NCI-H524 treated with DMSO at 0.1 percent for 48 hours (cell line): ENCODE data around the gene HSDL1.
A peak's percentile ranks its signal among the peaks of the same experiment; 100 is the strongest.

Source experiments
- DNase-seq: peaks from one replicate; lab custom pipeline; 2025; lab: John Stamatoyannopoulos, UW

HSDL1 gene

DNA sequence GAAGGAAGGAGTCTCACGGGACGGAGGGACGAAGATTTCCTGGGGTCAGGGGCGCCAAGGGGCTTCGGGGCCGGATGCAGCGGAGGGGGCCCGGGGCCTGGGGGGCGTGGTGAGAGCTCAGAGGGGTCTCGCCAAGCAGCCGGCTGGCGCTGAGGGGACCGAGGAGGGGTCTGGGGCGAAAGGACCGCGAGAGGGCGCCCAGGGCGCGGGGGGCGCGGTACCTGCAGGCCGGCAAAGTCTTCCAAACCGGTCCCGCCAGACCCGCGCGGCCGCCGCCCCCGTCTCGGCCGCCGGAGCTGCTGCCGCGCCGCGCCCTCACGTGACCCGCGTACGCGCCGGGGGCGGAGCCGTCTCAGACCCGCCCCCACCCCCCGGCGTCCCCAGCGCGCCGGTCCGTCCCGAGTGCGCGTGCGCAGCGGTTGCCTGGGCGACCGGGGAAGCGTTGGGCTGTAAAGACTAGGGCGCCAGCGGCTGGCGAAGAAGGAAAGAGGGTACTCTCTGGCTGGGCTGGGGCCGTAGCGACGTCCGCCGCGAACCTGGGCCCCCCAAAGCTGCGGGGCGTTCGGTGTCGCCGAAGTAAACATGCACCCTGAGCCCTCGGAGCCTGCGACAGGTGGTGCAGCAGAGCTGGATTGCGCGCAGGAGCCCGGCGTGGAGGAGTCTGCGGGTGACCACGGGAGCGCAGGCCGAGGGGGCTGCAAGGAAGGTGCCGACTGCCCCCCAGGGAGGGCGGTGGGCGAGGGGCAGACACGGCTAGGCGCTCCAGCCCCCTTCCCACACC is at the start of gene HSDL1, which contains the start of gene DNAAF1:
Gene HSDL1 (minus strand): TSS at position 319 of the 781 bp plus-strand sequence. CDS start 13,856 bp downstream, outside the sequence.
Gene DNAAF1 (plus strand): TSS at position 450 of the 781 bp plus-strand sequence. CDS start 133 bp downstream, at position 583.
- peak; percentile 25 for DNase-seq

DNA sequence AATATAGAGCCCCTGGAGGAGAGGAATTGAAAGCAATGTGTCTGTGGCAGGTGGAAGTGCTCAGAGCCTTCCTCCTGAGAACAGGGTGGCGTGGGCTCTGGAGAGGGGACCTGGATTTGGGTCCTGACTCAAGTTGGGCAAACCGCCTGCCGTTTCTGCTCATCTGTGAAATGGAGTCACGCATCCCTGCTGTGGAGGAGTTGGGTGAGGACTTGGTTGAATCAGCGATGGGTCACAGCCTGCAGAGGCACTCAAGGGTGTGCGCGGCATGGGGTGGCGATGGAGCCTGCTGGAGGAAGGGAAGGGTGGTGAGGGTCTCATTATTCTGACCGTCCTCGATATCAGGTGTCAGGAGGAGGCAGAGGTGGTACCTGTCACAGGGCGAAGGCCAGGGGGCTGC is 49.0 kb upstream of the HSDL1 start:
- no peak for DNase-seq

DNA sequence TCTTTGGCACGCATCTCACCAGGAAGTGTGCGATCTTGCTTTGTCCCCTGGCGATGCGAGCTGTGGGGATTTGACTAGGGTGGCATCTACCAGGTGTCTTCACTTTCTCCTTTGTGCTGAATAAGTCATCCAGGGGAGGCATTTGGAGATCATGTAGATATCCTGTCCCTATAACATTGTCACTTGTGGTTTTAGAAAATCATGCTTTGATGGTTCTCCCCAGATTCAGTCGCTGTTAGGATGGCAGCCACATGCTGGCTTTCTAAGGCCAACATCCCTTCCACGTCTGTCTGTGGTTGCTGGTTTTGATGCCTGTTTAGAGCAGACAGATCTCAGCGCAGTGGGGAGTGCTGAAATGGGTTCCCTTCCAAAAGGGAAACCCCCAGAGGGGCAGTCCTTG is 48.5 kb upstream of the HSDL1 start:
- DNase-seq, result no peak

DNA sequence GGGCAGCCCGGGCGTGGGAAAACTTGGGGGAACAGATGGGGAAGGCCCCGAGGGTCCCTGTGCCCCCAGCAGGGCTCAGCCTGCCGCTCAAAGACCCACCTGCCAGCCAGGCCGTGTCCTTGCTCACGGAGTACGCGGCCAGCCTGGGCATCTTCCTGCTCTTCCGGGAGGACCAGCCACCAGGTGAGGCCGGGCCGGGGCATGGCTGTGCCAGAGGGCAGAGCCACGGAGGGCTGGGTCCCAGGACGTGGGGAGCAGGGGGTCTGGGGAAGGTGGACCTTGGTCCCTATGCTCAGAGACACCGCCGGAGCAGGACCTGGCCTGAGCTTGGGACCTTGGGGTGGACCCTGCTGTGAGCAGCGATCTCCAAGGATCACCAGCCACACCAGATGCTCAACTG is 46.5 kb upstream of the HSDL1 start:
- no peak for DNase-seq

GRCh38 chr16:84190731-84191388 is 45.9 kb upstream of the HSDL1 start, which contains the start of gene ADAD2:
Gene ADAD2, plus strand, starts transcription at chr16:84191157. Its CDS starts 74 bp downstream, at chr16:84191231.
- no peak for DNase-seq

GRCh38 chr16:84186685-84187437 is 41.9 kb upstream of the HSDL1 start, which contains the start of gene TAF1C:
Gene TAF1C, minus strand, starts transcription at chr16:84187057. Its CDS starts 2,069 bp downstream, at chr16:84184988.
- peak; percentile 54 for DNase-seq

DNA sequence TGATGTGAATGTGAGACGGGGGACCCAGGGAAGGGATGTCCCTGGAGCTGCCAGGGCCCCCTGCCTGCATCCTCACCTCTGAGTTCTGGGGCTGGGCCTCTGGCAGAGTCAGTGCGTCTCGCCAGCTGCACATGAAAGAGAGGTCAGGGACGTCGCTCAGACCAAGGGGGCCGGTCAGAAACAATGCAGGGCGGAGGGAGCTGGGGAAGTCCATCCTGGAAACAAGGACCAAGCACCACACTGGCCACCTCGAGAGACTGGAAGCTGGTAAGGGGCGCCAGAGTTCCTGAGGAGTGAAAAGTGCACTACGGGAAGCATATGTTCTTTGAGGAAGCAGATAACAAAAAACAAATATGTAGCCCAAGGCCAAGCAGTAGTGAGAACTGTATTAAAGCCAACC is 39.8 kb upstream of the HSDL1 start:
- DNase-seq, result no peak

GRCh38 chr16:84183911-84184591 is 39.1 kb upstream of the HSDL1 start:
- no peak for DNase-seq

GRCh38 chr16:84183572-84183875 is 38.5 kb upstream of the HSDL1 start:
- no peak for DNase-seq

- no peak for DNase-seq
Observed at GRCh38 chr16:84182680-84183571, 37.9 kb upstream of the HSDL1 start.

GRCh38 chr16:84182104-84182503 is 37.1 kb upstream of the HSDL1 start:
- DNase-seq, result no peak

DNA sequence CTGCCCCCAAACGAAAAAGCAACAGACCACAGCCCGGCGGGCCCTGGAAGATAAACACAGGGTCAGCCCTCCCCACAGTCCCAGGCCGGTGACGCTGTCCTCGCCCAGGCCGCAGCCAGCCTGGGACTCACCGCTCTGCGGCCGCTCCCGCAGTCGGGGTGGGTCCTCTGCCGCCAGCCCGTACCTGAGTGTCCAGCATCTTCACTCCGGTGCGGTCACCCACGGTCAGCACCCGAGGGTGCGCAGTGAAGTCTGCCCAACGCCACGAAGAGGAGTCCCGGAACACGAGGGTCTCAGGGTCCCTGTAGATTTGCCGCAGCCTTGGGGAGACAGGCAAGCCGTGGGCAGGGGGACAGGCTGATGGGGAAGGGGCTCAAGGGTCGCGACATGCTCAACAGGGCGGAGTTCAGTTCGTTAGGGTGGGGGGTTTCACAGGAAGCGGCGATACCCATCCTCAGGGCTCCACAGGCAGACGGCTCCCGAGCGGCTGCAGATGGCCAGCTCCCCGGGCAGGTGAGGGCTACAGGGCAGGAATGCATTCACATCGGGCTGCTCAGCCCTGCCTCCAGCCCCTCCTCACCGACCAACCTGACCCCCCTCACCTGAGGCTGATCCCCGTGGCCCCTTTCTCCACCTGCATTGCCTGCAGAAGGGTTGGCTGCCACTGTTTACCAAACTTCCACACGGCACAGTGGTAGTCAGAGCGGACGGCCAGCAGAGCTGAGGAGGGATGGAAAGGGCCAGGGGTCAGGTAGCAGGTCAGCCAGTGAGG is 36.4 kb upstream of the HSDL1 start:
- DNase-seq, result no peak

DNA sequence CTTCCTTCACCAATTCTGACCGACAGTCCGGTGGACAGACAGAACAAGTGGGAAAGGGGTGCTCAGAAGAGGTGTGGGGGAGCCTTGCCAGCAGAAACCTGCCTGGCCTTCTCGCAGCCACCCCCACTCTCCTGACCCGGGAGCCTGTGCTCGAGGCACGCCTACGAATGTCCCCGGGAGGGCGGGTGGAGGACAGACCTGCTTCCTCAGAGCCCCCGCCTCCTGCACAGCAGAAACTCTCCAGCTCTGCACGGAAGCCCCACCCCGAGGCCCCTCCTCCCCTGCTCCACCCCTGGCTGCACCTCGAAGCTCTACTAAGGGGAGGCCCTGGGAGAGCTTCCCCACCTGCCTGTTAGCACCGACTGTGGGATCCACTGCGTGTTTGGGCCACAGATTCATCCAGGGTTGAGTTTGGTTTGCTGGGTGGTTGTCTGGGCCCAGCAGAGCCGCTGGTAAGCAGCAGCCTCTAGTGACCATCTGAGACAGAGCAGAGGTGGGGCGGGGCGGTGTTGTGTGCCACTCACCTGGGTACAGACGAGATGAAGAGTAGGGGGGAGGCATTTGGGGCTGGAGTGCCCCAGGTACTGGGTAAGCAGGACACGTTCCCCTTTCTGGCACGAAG is 35.7 kb upstream of the HSDL1 start:
- no peak for DNase-seq

DNA sequence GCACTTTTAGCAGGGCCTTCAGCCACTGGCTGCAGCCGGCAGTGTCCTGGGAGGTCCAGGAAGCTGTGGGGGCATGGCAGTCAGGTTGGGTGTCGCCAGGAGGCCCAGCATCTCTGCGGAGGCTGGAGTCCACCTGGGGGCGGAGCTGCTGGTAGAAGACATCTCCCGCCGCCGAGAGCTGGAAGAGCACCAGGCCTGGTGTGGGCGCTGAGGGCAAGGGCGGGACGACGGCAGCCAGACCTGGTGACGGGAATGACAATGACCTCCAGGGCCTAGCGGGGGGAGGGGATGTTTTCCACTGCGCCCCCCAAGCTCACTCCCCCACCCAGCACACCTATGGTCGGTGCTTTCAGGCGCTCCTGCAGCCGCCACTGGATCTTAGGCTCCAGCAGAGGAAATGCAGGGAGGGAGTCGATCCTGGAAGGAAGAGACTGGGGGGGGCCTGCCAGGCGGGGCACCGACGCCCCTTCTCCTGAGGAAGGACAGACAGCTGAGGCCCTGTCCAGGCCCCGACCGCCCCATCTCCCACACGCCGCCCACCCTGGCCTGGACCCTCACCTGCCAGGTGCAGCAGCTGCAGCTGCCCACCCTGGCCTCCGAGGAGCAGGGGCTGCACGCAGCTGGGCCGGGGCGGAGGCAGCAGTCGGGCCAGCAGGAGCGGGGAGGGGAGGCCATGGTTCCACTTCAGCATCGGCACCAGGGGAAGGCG is 34.8 kb upstream of the HSDL1 start:
- no peak for DNase-seq

- DNase-seq, result no peak
Observed at GRCh38 chr16:84178892-84179611, 34.1 kb upstream of the HSDL1 start.

DNA sequence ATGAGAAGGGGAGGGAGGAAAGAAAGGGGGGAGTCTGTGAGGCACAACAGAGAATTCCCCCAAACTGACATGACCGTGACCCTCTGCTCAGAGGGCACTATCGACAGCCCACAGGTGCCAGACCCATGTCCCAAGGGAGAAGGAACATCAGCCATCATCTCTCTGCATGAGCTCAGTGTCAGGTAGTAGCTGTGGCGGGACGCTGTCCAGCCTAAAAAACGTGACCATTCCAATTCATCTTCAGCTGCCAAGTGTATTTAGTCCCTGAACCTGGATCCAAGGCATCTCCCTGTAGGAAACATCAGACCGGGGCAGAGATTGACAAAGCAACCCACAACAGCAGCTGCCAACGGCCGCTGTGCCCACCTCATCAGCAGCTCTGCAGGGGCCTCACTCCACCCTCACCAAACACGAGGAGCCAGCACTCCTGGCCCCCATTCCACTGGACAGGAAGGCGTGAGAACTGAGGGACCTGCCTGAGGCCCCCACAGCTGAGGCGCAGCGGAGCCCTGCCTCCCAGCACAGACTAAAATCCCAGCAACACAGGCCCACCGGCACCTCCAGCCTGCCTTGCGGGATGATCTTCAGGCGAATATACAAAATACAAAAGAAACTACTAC is 33.3 kb upstream of the HSDL1 start:
- DNase-seq, result no peak

DNA sequence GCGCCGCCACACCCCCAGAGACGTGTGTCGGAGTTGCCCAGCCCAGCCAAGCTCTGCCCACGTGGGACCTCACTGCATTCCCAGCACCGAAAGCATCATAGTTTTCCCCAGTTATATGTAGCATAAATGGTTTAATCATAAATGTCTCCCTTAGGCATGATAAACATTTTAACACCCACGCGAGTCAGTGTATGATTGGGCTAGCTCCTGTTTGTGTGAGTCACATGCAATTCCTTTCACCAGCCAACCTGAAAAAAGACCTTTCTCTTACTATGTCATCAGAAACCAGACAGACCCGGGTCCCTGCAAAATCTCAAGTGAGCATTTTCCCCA is 32.7 kb upstream of the HSDL1 start:
- no peak for DNase-seq
